Fibroblast of lung (primary cell): ENCODE results near the gene FZD8.

Experiments used
- CTCF ChIP-seq, 2 donors: IDR thresholded peaks in 1 of 2; conservative IDR thresholded peaks in 1 of 2; 1 replicate in 1 of 2; 2 replicates in 1 of 2; pipeline ENCODE4 v1.5.1; 2011 to 2012; ENCODE audit warnings: low read length in 2 of 2, control low read depth in 1 of 2, inconsistent platforms in 1 of 2, low read depth in 1 of 2, mild to moderate bottlenecking in 1 of 2
- EZH2 ChIP-seq: IDR thresholded peaks from 2 replicates; pipeline ENCODE4 v1.5.1; 2012; ENCODE audit warnings: low read length, control low read depth, mild to moderate bottlenecking; ENCODE audit errors: missing control alignments

GRCh38 chr10:35606430-35606829, 35.7 kb downstream of the FZD8 start:
- TF ChIP-seq CTCF (conservative IDR thresholded peaks at IDR 0.05 in 1 of 2, IDR thresholded peaks at IDR 0.05 in 1 of 2; ENCODE audit: low read depth in 1 of 2, low read length in 2 of 2), result no peak
- TF ChIP-seq EZH2, result no peak
